ENCODE measurements around the gene HOXB2. TPM values are rescaled to one million over a fixed set of nuclear protein-coding genes. Genes with fewer than 3 reads are reported as not detected.

Gene HOXB2
- total RNA-seq, 2 donors from 2014 or later: 4.1 to 9.5 TPM

DNA sequence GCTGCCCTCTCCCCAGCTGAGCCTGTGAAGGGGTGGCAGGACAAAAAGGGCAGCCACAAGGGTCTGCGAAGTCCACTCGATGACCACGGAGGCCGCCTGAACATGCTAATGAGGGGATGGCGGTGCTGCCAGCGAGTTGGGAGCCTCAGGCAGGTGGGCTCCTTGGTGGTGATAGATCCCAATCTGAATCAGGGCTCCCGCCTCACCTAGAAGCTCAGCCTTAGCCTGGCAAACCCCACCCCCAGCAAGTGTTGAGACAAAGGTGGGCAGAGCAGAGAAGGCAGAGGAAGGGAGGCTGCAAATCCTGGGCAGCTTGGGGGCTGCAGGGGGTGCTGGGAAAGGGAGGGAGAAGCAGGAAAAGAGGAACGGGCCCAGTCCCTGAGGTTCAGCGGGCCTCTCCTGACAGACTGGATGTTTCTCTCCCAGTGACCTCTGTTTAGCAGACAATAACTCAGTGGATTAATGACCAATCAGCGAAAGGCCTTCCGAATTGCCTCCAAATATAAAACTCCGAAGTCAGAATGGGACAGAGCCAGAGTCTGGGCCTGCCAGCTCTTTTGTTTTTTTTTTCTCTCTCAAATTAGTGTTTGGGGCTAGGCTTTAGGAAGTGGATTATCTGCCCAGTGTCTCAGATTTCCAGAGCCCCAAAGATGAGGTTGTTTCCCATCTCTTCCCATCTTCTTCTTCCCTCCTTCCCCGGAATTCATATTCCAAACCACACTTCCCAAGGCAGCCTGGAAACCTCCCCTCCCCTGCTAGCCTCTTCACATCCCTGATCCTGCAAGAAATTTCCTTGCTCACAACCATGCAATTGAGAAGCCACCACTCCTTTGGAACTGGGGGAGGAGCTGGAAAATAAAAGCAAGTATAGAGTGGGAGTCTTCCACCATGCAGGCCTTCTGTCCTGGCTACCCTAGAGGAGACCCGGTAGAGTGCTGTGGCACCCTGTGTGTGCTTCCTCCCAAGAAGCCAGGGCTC lies 15.2 kb upstream of the HOXB2 start:
- H3K4me1 ChIP-seq (replicated peaks): no peaks in the 10 kb centered on the region
- WGBS: 86% methylated on average over 14 of the region's 14 CpGs
- intact Hi-C loops (cut with DNase I): no loop called here
- no peaks in the 10 kb centered on the region for H3K27me3 ChIP-seq (replicated peaks; ENCODE audit: insufficient read depth)
- no peak overlapping the region for H3K4me3 ChIP-seq
- TF ChIP-seq POLR2AphosphoS5 (IDR thresholded peaks at IDR 0.05): no peak
- TF ChIP-seq POLR2A (IDR thresholded peaks at IDR 0.05): no peak
- TF ChIP-seq, protein P1, sequence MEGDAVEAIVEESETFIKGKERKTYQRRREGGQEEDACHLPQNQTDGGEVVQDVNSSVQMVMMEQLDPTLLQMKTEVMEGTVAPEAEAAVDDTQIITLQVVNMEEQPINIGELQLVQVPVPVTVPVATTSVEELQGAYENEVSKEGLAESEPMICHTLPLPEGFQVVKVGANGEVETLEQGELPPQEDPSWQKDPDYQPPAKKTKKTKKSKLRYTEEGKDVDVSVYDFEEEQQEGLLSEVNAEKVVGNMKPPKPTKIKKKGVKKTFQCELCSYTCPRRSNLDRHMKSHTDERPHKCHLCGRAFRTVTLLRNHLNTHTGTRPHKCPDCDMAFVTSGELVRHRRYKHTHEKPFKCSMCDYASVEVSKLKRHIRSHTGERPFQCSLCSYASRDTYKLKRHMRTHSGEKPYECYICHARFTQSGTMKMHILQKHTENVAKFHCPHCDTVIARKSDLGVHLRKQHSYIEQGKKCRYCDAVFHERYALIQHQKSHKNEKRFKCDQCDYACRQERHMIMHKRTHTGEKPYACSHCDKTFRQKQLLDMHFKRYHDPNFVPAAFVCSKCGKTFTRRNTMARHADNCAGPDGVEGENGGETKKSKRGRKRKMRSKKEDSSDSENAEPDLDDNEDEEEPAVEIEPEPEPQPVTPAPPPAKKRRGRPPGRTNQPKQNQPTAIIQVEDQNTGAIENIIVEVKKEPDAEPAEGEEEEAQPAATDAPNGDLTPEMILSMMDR (IDR thresholded peaks at IDR 0.05): no peak
- DNase-seq (ENCODE audit: low spot score): no peak
- H3K27ac ChIP-seq: no peak overlapping the region
- H3K36me3 ChIP-seq: no peaks in the 10 kb centered on the region
- no peaks in the 10 kb centered on the region for H3K9me3 ChIP-seq

DNA sequence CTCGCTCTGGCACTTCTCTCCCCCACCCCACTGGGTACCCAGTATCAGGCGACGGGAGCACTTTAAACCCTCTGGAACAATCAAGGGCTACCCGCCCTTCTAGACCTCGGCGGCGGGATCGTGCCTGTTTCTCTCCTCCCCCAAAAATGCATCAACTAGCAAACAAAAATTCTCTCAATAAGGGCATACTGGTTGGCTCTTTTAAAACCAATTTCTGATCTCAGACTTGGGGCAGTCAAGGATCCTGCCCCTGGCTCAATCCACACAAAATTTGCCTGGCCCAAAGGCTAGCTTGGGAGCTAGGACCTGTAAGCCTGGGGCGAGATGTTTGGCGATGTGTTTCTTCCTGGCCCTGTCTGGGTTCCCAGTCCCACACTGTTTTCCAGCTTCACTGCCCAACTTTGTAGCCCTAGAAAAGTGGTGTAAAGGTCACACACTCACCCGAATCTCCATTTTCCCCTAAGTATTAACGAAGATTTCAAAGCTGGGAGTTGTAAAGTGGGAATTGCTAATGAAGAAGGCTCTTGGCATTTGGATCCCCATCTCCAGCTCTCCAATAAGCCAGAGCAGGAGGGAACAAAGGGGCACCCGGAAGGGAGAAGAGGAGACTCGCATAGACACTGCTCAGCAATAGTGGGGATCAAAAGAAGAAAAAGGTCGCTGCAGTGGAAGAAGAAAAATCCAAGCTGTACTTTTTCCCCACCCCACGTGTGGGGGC lies 14.4 kb upstream of the HOXB2 start:
- Histone ChIP-seq H3K9me3 (no peaks in the 10 kb centered on the region), H3K36me3 (no peaks in the 10 kb centered on the region), H3K4me1 (replicated peaks) (no peaks in the 10 kb centered on the region), H3K27ac (no peak overlapping the region), H3K27me3 (replicated peaks; ENCODE audit: insufficient read depth) (no peaks in the 10 kb centered on the region), H3K4me3 (no peak overlapping the region)
- DNase-seq (ENCODE audit: low spot score): no peak
- intact Hi-C loops (cut with DNase I): no loop called here
- WGBS: 92% methylated on average over 16 of the region's 16 CpGs
- TF ChIP-seq POLR2A (IDR thresholded peaks at IDR 0.05): no peak
- TF ChIP-seq POLR2AphosphoS5 (IDR thresholded peaks at IDR 0.05): no peak
- TF ChIP-seq, protein P1 (IDR thresholded peaks at IDR 0.05): no peak

DNA sequence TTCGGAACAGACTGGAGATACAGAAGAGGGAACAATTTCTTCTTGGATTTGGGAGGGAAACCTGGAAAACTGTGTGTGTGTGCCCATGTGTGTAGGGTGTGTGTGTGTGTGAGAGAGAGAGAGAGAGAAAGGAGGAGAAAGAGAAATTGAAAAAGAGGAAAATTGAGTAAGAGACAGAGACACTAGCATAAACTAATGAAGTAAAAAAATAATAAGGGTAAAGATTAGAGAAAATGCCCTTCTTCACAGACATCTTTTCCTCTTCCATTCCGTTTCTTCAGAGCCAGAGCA lies 13.9 kb upstream of the HOXB2 start:
- 100% methylated on average over 2 of the region's 2 CpGs for WGBS
- Histone ChIP-seq H3K9me3 (no peaks in the 10 kb centered on the region), H3K27ac (no peak overlapping the region), H3K4me3 (no peak overlapping the region), H3K36me3 (no peaks in the 10 kb centered on the region), H3K4me1 (replicated peaks) (no peaks in the 10 kb centered on the region), H3K27me3 (replicated peaks; ENCODE audit: insufficient read depth) (no peaks in the 10 kb centered on the region)
- intact Hi-C loops (cut with DNase I): no loop called here
- TF ChIP-seq POLR2AphosphoS5 (IDR thresholded peaks at IDR 0.05) (no peak), POLR2A (IDR thresholded peaks at IDR 0.05) (no peak)
- DNase-seq (ENCODE audit: low spot score): no peak

DNA sequence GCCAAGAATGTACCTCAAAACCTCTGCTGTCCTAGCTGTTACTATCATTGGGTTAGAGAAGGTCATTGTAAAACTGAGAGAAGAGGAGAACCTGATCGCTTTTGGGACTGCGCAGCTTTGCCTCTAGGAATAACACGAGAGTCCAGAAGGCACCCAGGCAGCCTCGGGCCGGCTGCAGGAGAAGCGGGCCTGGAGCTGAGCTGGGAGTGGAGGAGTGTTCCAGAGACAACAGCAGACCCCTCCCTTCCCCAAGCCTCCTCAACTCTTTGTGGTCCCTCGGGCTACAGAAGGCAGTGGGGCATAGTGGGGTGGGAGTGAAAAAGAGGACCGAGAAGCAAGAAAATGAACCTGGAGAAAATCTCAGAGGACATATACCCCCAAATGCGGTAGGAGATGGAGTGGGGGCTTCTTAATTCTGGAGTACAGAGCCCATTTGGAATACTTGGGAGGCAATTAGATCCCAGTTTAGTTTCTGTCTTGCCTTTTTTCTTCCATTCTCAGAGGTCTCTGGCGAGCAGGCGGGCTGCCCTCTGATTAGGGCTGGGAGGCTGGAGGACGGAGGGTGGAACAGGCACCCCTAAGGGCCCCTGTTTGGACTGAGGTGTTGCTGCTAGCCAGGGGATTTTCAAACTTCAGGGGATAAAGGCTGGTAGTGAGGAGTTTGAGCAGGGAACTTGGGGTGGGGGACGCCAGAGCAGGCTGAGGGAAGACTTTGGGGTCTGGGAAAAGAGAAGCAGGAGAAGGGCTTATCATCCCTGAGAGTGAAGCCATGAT lies 13.3 kb upstream of the HOXB2 start:
- no peak for DNase-seq (ENCODE audit: low spot score)
- no peaks in the 10 kb centered on the region for H3K27me3 ChIP-seq (replicated peaks; ENCODE audit: insufficient read depth)
- intact Hi-C loops (cut with DNase I): no loop called here
- H3K36me3 ChIP-seq: no peaks in the 10 kb centered on the region
- H3K27ac ChIP-seq: peak overlapping the region in 1 of 2 donors; percentile 73
- no peaks in the 10 kb centered on the region for H3K9me3 ChIP-seq
- no peak overlapping the region for H3K4me3 ChIP-seq
- TF ChIP-seq, protein P1 (IDR thresholded peaks at IDR 0.05): no peak
- TF ChIP-seq POLR2A (IDR thresholded peaks at IDR 0.05) (no peak), POLR2AphosphoS5 (IDR thresholded peaks at IDR 0.05) (no peak)
- 94% methylated on average over 13 of the region's 13 CpGs for WGBS
- no peaks in the 10 kb centered on the region for H3K4me1 ChIP-seq (replicated peaks)

Measured in prostate gland (tissue), 2 donors.